Measurements from ENCODE around the gene CNTROB. TPM values are rescaled to one million over a fixed set of nuclear protein-coding genes. Genes with fewer than 3 reads are reported as not detected.
A peak's percentile ranks its signal among the peaks of the same experiment; 100 is the strongest.

The CNTROB gene
- total RNA-seq, 1 donor from 2014 or later: 62.7 TPM

DNA sequence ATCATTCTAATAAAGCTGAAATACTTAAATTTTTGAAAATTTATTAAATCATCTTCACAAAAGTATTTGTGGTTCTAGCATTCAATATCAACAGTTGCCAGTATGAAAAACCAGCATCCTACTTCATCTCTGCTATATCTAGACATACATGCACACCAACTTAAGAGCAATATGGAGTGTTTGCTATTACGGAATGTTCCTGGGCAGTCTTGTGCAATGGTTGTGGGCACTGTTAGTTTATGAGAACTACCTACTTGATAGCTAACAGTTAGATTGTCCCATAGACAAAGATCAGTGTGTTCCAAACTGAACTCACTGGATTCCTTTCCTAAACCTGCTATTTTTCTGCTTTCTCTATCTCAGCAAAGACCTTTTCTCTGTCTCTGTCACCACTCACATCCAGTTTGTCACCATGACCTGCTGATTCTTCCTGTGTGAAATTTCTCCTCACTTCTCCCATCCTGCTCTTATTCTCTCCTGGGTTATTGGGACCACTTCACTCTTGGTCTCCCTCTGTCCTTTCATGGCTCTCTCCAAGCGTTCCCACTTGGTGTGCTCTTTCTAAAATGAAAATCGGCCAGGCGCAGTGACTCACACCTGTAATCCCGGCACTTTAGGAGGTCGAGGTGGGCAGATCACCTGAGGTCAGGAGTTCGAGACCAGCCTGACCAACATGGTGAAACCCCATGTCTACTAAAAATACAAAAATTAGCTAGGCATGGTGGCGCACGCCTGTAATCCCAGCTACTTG is 27.7 kb downstream of the CNTROB start:
- intact Hi-C loops (cut with DNase I): no loop called here
- Histone ChIP-seq H3K36me3 (no peaks in the 10 kb centered on the region), H3K27ac (peak overlapping the region; percentile 67), H3K4me3 (no peak overlapping the region), H3K9me3 (no peaks in the 10 kb centered on the region), H3K27me3 (no peaks in the 10 kb centered on the region), H3K4me1 (peaks cover 6% of the 10 kb centered on the region)
- ATAC-seq (peak; percentile 83), DNase-seq (no peak)
- TF ChIP-seq, protein P1, sequence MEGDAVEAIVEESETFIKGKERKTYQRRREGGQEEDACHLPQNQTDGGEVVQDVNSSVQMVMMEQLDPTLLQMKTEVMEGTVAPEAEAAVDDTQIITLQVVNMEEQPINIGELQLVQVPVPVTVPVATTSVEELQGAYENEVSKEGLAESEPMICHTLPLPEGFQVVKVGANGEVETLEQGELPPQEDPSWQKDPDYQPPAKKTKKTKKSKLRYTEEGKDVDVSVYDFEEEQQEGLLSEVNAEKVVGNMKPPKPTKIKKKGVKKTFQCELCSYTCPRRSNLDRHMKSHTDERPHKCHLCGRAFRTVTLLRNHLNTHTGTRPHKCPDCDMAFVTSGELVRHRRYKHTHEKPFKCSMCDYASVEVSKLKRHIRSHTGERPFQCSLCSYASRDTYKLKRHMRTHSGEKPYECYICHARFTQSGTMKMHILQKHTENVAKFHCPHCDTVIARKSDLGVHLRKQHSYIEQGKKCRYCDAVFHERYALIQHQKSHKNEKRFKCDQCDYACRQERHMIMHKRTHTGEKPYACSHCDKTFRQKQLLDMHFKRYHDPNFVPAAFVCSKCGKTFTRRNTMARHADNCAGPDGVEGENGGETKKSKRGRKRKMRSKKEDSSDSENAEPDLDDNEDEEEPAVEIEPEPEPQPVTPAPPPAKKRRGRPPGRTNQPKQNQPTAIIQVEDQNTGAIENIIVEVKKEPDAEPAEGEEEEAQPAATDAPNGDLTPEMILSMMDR (IDR thresholded peaks at IDR 0.05): no peak

- Histone ChIP-seq H3K27me3 (no peaks in the 10 kb centered on the region), H3K4me3 (no peak overlapping the region), H3K36me3 (no peaks in the 10 kb centered on the region), H3K27ac (no peak overlapping the region), H3K4me1 (peaks cover 2% of the 10 kb centered on the region), H3K9me3 (no peaks in the 10 kb centered on the region)
- ATAC-seq (no peak), DNase-seq (no peak)
- intact Hi-C loops (cut with DNase I): no loop called here
- TF ChIP-seq, protein P1 (IDR thresholded peaks at IDR 0.05): no peak
These were observed 29.4 kb downstream of the CNTROB start for GRCh38 chr17:7961421-7961820.

DNA sequence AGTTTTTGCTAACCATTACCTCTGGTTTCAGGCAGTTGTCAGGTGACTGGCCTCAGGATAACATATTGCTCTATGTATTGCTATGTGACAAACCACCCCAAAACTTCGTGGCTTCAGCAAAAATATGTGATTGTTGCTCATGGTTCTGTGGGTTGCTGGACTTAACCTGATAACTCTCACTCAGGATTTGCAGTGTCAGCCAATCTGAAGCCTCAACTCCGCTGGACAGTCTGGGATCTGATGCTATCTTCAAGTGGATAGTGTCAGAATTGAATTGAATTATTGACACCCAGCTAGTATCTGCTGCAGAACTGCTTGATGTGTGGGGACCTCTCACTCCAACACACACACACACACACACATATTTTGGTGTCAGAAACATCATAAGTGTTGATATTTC is 35.7 kb downstream of the CNTROB start:
- no peak for ATAC-seq
- no peak overlapping the region for H3K27ac ChIP-seq
- H3K4me1 ChIP-seq: no peaks in the 10 kb centered on the region
- H3K27me3 ChIP-seq: no peaks in the 10 kb centered on the region
- no peaks in the 10 kb centered on the region for H3K36me3 ChIP-seq
- intact Hi-C loops (cut with DNase I): no loop called here
- TF ChIP-seq, protein P1 (IDR thresholded peaks at IDR 0.05): no peak
- no peak overlapping the region for H3K4me3 ChIP-seq
- H3K9me3 ChIP-seq: no peaks in the 10 kb centered on the region
- DNase-seq: no peak

DNA sequence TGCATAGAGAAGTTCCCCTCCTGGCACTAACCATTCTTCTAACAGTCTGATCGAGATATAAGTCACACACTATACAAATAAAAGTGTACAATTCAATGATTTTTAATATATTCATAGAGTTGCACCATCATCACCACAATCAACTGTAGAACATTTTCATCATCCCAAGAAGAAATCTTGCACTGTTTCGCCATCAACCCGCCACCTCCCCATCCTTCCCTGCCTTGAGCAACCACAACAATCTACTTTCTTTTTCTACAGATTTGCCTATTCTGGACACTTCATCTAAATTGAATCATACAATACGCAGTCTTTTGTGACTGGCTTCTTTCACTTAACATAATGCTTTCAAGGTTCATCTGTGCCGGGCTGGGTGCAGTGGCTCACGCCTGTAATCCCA is 37.4 kb downstream of the CNTROB start:
- no peak for DNase-seq
- intact Hi-C loops (cut with DNase I): no loop called here

DNA sequence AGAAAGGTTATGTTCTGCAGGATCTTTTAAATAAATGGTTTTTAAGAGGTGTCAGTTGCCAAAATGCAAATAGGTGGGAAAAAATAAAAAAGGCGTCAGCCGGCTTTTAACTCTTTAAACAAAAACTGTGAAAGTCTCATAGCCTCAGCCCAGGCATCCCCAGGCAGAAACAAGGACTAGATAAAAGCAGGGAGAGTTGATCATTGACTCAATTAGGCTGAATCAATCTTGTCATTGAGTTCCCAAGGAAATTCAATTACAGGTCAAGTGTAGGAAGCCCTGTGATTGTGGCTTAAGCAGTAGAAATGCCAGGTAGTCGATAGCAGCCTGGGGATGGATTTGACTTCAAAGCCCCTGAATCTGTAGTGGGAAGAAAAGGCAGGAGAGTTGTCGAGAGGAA is 39.6 kb downstream of the CNTROB start:
- peaks cover 12% of the 10 kb centered on the region for H3K9me3 ChIP-seq
- TF ChIP-seq, protein P1 (IDR thresholded peaks at IDR 0.05): no peak
- DNase-seq (no peak), ATAC-seq (no peak)
- intact Hi-C loops (cut with DNase I): no loop called here
- no peak overlapping the region for H3K4me3 ChIP-seq
- H3K4me1 ChIP-seq: no peaks in the 10 kb centered on the region
- no peak overlapping the region for H3K27ac ChIP-seq
- no peaks in the 10 kb centered on the region for H3K27me3 ChIP-seq
- H3K36me3 ChIP-seq: no peaks in the 10 kb centered on the region

More for the DNA sequence above, 37.4 kb downstream of the CNTROB start:
- Histone ChIP-seq H3K4me3 (no peak overlapping the region), H3K36me3 (no peaks in the 10 kb centered on the region), H3K27ac (no peak overlapping the region), H3K9me3 (peaks cover 4% of the 10 kb centered on the region), H3K4me1 (no peaks in the 10 kb centered on the region), H3K27me3 (no peaks in the 10 kb centered on the region)
- TF ChIP-seq, protein P1 (IDR thresholded peaks at IDR 0.05): no peak
- peak; percentile 64 for ATAC-seq
